Naive thymus-derived CD4-positive, alpha-beta T cell (primary cell): ENCODE results near the gene RAB42. TPM values are rescaled to one million over a fixed set of nuclear protein-coding genes. Genes with fewer than 3 reads are reported as not detected.

ENCODE experiments used
- ATAC-seq: fragments of 150-1000 bp; cut with Tn5 transposase; 2 replicates; pipeline ENCODE4 v1.10.0; 2021; ENCODE audit warnings: mild to moderate bottlenecking, moderate library complexity
- CTCF ChIA-PET: fragments of 350-600 bp; sonication (Branson Sonifier 250); formaldehyde crosslinking; loops from one replicate; lab custom pipeline; 2021; ENCODE audit warnings: antibody characterized with exemption; lab: Charles Lee
- POLR2A ChIA-PET: fragments of 350-600 bp; sonication (Branson Sonifier 250); formaldehyde crosslinking; loops from one replicate; lab custom pipeline; 2021; ENCODE audit warnings: antibody characterized with exemption, inconsistent platforms; lab: Charles Lee
- DNase-seq, 9 donors: peaks; one replicate each; pipeline versions ENCODE4 v3.0.0 to v3.0.0-alpha.2; 2020 to 2022; ENCODE audit warnings: mixed read lengths in 1 of 9
- H3K27ac ChIP-seq: one replicate; pipeline ENCODE4 v1.7.0; 2013; ENCODE audit warnings: mild to moderate bottlenecking, low read depth, low read length, moderate library complexity
- H3K27me3 ChIP-seq, 2 donors: one replicate each; pipeline ENCODE4 v1.7.0; 2013; ENCODE audit warnings: low read length in 2 of 2, mild to moderate bottlenecking in 2 of 2, moderate library complexity in 2 of 2; ENCODE audit not compliant: control insufficient read depth in 2 of 2, insufficient read depth in 2 of 2
- H3K36me3 ChIP-seq, 3 experiments: 1 replicate in 2 of 3; 2 replicates in 1 of 3; pipeline ENCODE4 v1.7.0; 2013; ENCODE audit warnings: low read length in 3 of 3, mild to moderate bottlenecking in 3 of 3, moderate library complexity in 1 of 3; ENCODE audit not compliant: insufficient read depth in 3 of 3, control insufficient read depth in 2 of 3
- H3K4me1 ChIP-seq, 2 donors: one replicate each; pipeline ENCODE4 v1.7.0; 2013; ENCODE audit warnings: low read length in 2 of 2, mild to moderate bottlenecking in 2 of 2, moderate library complexity in 1 of 2; ENCODE audit not compliant: control insufficient read depth in 2 of 2, insufficient read depth in 2 of 2
- H3K4me3 ChIP-seq: 2 replicates; pipeline ENCODE4 v1.7.0; 2013; ENCODE audit warnings: mild to moderate bottlenecking, low read length
- H3K9me3 ChIP-seq, 3 experiments: 1 replicate in 2 of 3; 2 replicates in 1 of 3; pipeline ENCODE4 v1.7.0; 2013; ENCODE audit warnings: low read length in 3 of 3; ENCODE audit not compliant: control insufficient read depth in 2 of 3
- H3K27ac Mint-ChIP-seq, 9 donors: one replicate each; pipeline ENCODE4 v1.8.0; 2020 to 2022; ENCODE audit warnings: mixed read lengths in 9 of 9, mild to moderate bottlenecking in 8 of 9, moderate library complexity in 5 of 9, inconsistent platforms in 2 of 9
- H3K27me3 Mint-ChIP-seq, 5 donors: one replicate each; pipeline ENCODE4 v1.8.0; 2021 to 2022; ENCODE audit warnings: mixed read lengths in 5 of 5, mild to moderate bottlenecking in 1 of 5
- H3K36me3 Mint-ChIP-seq, 5 donors: one replicate each; pipeline ENCODE4 v1.8.0; 2020 to 2022; ENCODE audit warnings: mixed read lengths in 5 of 5, mild to moderate bottlenecking in 3 of 5, inconsistent platforms in 1 of 5
- H3K4me1 Mint-ChIP-seq, 7 donors: one replicate each; pipeline ENCODE4 v1.8.0; 2020 to 2022; ENCODE audit warnings: mixed read lengths in 7 of 7, mild to moderate bottlenecking in 3 of 7, inconsistent platforms in 1 of 7
- H3K4me3 Mint-ChIP-seq, 10 donors: one replicate each; pipeline ENCODE4 v1.8.0; 2020 to 2022; ENCODE audit warnings: mild to moderate bottlenecking in 10 of 10, mixed read lengths in 10 of 10, moderate library complexity in 6 of 10, inconsistent platforms in 2 of 10
- H3K9me3 Mint-ChIP-seq, 11 donors: one replicate each; pipeline ENCODE4 v1.8.0; 2020 to 2022; ENCODE audit warnings: mixed read lengths in 11 of 11, mild to moderate bottlenecking in 4 of 11, inconsistent platforms in 1 of 11, moderate library complexity in 1 of 11
- intact Hi-C, 2 donors: fragments of 100-400 bp; cut with micrococcal nuclease; formaldehyde crosslinking; loops; one replicate each; pipeline ENCODE4 v1.15.1; 2023
- polyA plus RNA-seq, 2 donors: library from polyadenylated mRNA; unstranded; fragments of 300-500 nt; fragmentation: Illumina TruSeq; gene quantifications; one replicate each; pipeline ENCODE4 v1.2.3, GENCODE V29; 2021
- total RNA-seq, 6 experiments: library from RNA in 5 of 6; stranded (reverse) in 5 of 6; gene quantifications; 1 replicate in 5 of 6; 2 replicates in 1 of 6; pipeline ENCODE4 v1.2.3 and lab custom pipeline; 2021 to 2026

RAB42 gene
- total and polyA plus RNA-seq, 7 experiments from 2014 or later = 1.1 to 1.2 TPM; not detected in 5

GRCh38 chr1:28602536-28603439 is 10.7 kb downstream of the RAB42 start:
- CTCF ChIA-PET = interaction anchor here (0.5 to 1.4 kb wide), 10 partner anchors 13 to 612 kb away, joined by 3 to 7 read pairs (median 3); no protein-coding TSS in a partner anchor
- H3K27ac Mint-ChIP-seq = peak overlapping the region in 1 of 9 donors; percentile 36
- Histone ChIP-seq H3K36me3 (peaks cover 7 to 55% (median 16%) of the 10 kb centered on the region in 3 experiments), H3K27me3 (no peaks in the 10 kb centered on the region), H3K9me3 (no peaks in the 10 kb centered on the region), H3K4me3 (no peak overlapping the region), H3K27ac (no peak overlapping the region), H3K4me1 (no peaks in the 10 kb centered on the region)
- ATAC-seq (no peak), DNase-seq (peak in 3 of 9 donors; percentile 22 to 36 (median 25))
- POLR2A ChIA-PET = interaction anchor here (0.6 to 1.3 kb wide), 5 partner anchors 21 to 87 kb away, joined by 3 to 7 read pairs (median 4); no protein-coding TSS in a partner anchor
- intact Hi-C loops = loop anchor here (1.0 to 2.0 kb wide), 5 partner anchors 84 to 354 kb away; no protein-coding TSS in a partner anchor
- no peaks in the 10 kb centered on the region for H3K9me3 Mint-ChIP-seq
- no peaks in the 10 kb centered on the region for H3K27me3 Mint-ChIP-seq
- H3K4me1 Mint-ChIP-seq = peaks cover 0 to 23% (median 0%) of the 10 kb centered on the region in 7 donors
- H3K4me3 Mint-ChIP-seq = no peak overlapping the region
- peaks cover 0 to 33% (median 13%) of the 10 kb centered on the region in 5 donors for H3K36me3 Mint-ChIP-seq

DNA sequence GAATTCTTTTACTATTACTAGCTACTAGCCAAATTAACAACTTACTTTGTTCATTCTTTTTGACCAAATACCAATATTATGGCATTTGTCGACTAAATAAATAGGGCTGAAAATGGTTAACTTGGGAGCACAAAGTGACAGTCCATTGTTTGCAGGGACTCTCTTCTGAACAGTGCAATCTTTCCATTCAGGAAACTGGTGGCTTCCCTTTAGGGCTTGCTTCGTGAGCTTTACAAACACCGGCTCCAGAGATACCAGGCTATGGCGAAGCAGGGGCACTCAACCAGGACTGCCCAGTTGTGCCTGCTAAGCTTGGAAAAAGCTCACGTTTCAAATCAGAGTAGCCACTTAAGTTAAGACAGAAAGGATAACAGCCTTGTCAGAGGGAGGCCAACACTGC is 12.3 kb downstream of the RAB42 start:
- Mint-ChIP-seq H3K4me1 (peaks cover 0 to 16% (median 0%) of the 10 kb centered on the region in 7 donors), H3K4me3 (no peak overlapping the region), H3K27me3 (no peaks in the 10 kb centered on the region), H3K9me3 (no peaks in the 10 kb centered on the region), H3K36me3 (peaks cover 0 to 33% (median 12%) of the 10 kb centered on the region in 5 donors), H3K27ac (no peak overlapping the region)
- no peaks in the 10 kb centered on the region for H3K4me1 ChIP-seq
- ATAC-seq (no peak), DNase-seq (no peak)
- H3K4me3 ChIP-seq = no peak overlapping the region
- no peaks in the 10 kb centered on the region for H3K9me3 ChIP-seq
- H3K36me3 ChIP-seq = peaks cover 7 to 66% (median 16%) of the 10 kb centered on the region in 3 experiments
- POLR2A ChIA-PET = no interaction called here
- intact Hi-C loops = no loop called here
- H3K27ac ChIP-seq = no peak overlapping the region
- H3K27me3 ChIP-seq = no peaks in the 10 kb centered on the region
- CTCF ChIA-PET = interaction anchor here (1.7 kb wide), 1 partner anchor 86 kb away, joined by 5 read pairs; no protein-coding TSS in a partner anchor

DNA sequence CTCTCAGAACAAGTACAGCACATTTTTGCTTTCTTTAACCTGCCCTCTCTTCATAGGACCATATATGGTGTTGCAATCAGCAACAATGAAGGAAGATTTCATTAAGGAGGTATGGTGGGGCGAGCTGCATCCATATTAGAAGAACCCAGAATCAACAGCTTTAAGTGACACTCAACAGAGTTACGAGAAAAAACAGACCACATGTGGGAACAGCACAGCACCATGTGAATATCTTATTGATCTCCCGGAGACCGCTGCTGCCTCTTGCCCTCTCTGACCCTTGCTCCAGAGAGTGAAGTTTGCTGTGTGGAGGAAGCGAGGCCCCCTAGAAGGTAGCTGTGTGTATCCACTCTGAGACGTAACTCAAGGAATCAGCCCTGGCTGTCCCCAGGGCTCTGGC is 12.9 kb downstream of the RAB42 start:
- Mint-ChIP-seq H3K9me3 (no peaks in the 10 kb centered on the region), H3K36me3 (peaks cover 0 to 37% (median 14%) of the 10 kb centered on the region in 5 donors), H3K27ac (peak overlapping the region in 1 of 9 donors; percentile 67), H3K4me3 (no peak overlapping the region), H3K4me1 (peaks cover 0 to 13% (median 0%) of the 10 kb centered on the region in 7 donors), H3K27me3 (no peaks in the 10 kb centered on the region)
- ATAC-seq (no peak), DNase-seq (no peak)
- Histone ChIP-seq H3K4me1 (no peaks in the 10 kb centered on the region), H3K27ac (no peak overlapping the region), H3K4me3 (no peak overlapping the region), H3K9me3 (no peaks in the 10 kb centered on the region), H3K36me3 (peaks cover 7 to 72% (median 16%) of the 10 kb centered on the region in 3 experiments), H3K27me3 (no peaks in the 10 kb centered on the region)
- intact Hi-C loops = no loop called here
- ChIA-PET POLR2A (interaction anchor here (0.6 kb wide), 1 partner anchor 255 kb away, joined by 3 read pairs; no protein-coding TSS in a partner anchor), CTCF (interaction anchor here (0.9 to 1.7 kb wide), 2 partner anchors 87 to 356 kb away, joined by 3 to 5 read pairs; no protein-coding TSS in a partner anchor)

DNA sequence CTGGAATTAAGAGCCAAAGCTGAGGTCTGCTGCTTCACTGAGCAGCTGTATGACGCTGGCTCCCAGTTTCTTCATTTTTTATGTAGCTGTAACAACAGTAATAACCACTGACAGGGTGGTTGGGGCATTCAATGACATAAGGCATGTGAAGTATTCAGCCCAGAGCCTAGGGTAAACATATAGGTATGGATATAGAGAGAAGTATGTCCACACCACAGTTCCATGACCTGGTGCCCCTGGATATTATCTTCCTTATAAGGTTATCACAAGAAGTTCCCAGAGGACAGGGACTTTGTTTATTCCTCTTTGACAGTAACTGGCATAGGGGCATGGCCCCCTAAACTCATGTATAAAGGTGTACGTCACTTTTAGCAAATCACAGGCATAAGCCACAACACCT is 14.7 kb downstream of the RAB42 start:
- Mint-ChIP-seq H3K36me3 (peaks cover 0 to 37% (median 17%) of the 10 kb centered on the region in 5 donors), H3K27me3 (no peaks in the 10 kb centered on the region), H3K27ac (peak overlapping the region in 1 of 9 donors; percentile 14), H3K4me1 (peaks cover 0 to 6% (median 0%) of the 10 kb centered on the region in 7 donors), H3K9me3 (no peaks in the 10 kb centered on the region), H3K4me3 (no peak overlapping the region)
- no peak overlapping the region for H3K27ac ChIP-seq
- ATAC-seq = no peak
- no peaks in the 10 kb centered on the region for H3K4me1 ChIP-seq
- peaks cover 16 to 76% (median 16%) of the 10 kb centered on the region in 3 experiments for H3K36me3 ChIP-seq
- H3K4me3 ChIP-seq = no peak overlapping the region
- no peaks in the 10 kb centered on the region for H3K27me3 ChIP-seq
- intact Hi-C loops = no loop called here
- POLR2A ChIA-PET = no interaction called here
- CTCF ChIA-PET = no interaction called here
- H3K9me3 ChIP-seq = no peaks in the 10 kb centered on the region
- DNase-seq = no peak

- Histone ChIP-seq H3K9me3 (no peaks in the 10 kb centered on the region), H3K36me3 (peaks cover 13 to 60% (median 24%) of the 10 kb centered on the region in 3 experiments), H3K27ac (no peak overlapping the region), H3K4me1 (no peaks in the 10 kb centered on the region), H3K27me3 (no peaks in the 10 kb centered on the region), H3K4me3 (no peak overlapping the region)
- H3K36me3 Mint-ChIP-seq = peaks cover 9 to 36% (median 19%) of the 10 kb centered on the region in 5 donors
- no peak overlapping the region for H3K4me3 Mint-ChIP-seq
- CTCF ChIA-PET = no interaction called here
- DNase-seq (no peak), ATAC-seq (no peak)
- H3K27me3 Mint-ChIP-seq = no peaks in the 10 kb centered on the region
- intact Hi-C loops = no loop called here
- no peaks in the 10 kb centered on the region for H3K9me3 Mint-ChIP-seq
- no peaks in the 10 kb centered on the region for H3K4me1 Mint-ChIP-seq
- POLR2A ChIA-PET = no interaction called here
- H3K27ac Mint-ChIP-seq = no peak overlapping the region
These were observed 21.1 kb downstream of the RAB42 start for GRCh38 chr1:28613175-28613574.

DNA sequence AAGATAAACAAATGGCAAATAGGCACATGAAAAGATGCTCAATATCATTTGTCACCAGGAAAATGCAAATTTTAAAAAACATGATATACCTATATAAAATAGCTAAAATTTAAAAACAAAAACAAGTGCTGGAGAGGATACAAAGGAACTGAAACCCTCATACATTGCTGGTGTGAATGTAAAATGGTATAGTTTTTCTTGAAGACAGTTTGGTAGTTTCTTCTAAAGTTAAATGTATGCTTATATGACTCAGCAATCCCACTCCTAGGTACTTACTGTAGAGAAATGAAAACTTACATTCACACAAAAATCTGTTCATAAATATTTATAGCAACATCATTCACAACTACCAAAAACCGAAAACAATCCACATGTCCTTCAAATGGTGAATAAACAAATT is 39.6 kb downstream of the RAB42 start:
- Histone ChIP-seq H3K27me3 (no peaks in the 10 kb centered on the region), H3K9me3 (no peaks in the 10 kb centered on the region), H3K4me3 (no peak overlapping the region), H3K4me1 (no peaks in the 10 kb centered on the region), H3K27ac (no peak overlapping the region), H3K36me3 (peaks cover 0 to 4% (median 2%) of the 10 kb centered on the region in 3 experiments)
- intact Hi-C loops = no loop called here
- no peak for DNase-seq
- H3K9me3 Mint-ChIP-seq = no peaks in the 10 kb centered on the region
- H3K4me3 Mint-ChIP-seq = no peak overlapping the region
- ATAC-seq = no peak
- peaks cover 0 to 6% (median 0%) of the 10 kb centered on the region in 5 donors for H3K36me3 Mint-ChIP-seq
- H3K27me3 Mint-ChIP-seq = no peaks in the 10 kb centered on the region
- ChIA-PET CTCF (no interaction called here), POLR2A (interaction anchor here (2.5 kb wide), 1 partner anchor 11 kb away, joined by 11 read pairs; the partner anchor contains the start of gene TAF12)
- peak overlapping the region in 2 of 9 donors; percentile 17 to 52 for H3K27ac Mint-ChIP-seq
- peaks cover 6 to 17% (median 13%) of the 10 kb centered on the region in 7 donors for H3K4me1 Mint-ChIP-seq
